ENCODE results near the gene MT1F.

- TF ChIP-seq, protein P1, sequence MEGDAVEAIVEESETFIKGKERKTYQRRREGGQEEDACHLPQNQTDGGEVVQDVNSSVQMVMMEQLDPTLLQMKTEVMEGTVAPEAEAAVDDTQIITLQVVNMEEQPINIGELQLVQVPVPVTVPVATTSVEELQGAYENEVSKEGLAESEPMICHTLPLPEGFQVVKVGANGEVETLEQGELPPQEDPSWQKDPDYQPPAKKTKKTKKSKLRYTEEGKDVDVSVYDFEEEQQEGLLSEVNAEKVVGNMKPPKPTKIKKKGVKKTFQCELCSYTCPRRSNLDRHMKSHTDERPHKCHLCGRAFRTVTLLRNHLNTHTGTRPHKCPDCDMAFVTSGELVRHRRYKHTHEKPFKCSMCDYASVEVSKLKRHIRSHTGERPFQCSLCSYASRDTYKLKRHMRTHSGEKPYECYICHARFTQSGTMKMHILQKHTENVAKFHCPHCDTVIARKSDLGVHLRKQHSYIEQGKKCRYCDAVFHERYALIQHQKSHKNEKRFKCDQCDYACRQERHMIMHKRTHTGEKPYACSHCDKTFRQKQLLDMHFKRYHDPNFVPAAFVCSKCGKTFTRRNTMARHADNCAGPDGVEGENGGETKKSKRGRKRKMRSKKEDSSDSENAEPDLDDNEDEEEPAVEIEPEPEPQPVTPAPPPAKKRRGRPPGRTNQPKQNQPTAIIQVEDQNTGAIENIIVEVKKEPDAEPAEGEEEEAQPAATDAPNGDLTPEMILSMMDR (IDR thresholded peaks at IDR 0.05; ENCODE audit: insufficient read depth, low read depth, low read length), result no peak
- TF ChIP-seq EZH2 (IDR thresholded peaks at IDR 0.05; ENCODE audit: insufficient read depth, low read length), result no peak
Measured at GRCh38 chr16:56620339-56620897, 37.3 kb upstream of the MT1F start.

All from astrocyte (in vitro differentiated cells and primary cell).